HepG2 (cell line): ENCODE data around the gene LYZ. TPM values are rescaled to one million over a fixed set of nuclear protein-coding genes. Genes with fewer than 3 reads are reported as not detected.
A peak's percentile ranks its signal among the peaks of the same experiment; 100 is the strongest.

Experiments
- ATF1 ChIP-seq: IDR thresholded peaks from 2 replicates; pipeline ENCODE4 v1.6.1; 2016; ENCODE audit warnings: mild to moderate bottlenecking, control low read depth
- BCL6 ChIP-seq: IDR thresholded peaks from 2 replicates; pipeline ENCODE4 v1.6.1; 2016; ENCODE audit warnings: missing genetic modification reagents, missing compliant biosample characterization
- CEBPB ChIP-seq: IDR thresholded peaks from 2 replicates; pipeline ENCODE4 v1.6.1; 2011; ENCODE audit warnings: low read depth, low read length, improper control_type of control experiment, borderline replicate concordance
- FOXA1 ChIP-seq, 2 experiments: fragments of 450-650 bp in 1 of 2; sonication (generic) in 1 of 2; formaldehyde crosslinking in 1 of 2; IDR thresholded peaks; 2 replicates each; pipeline versions ENCODE4 v1.4.0 to v1.6.1; 2016 to 2020; ENCODE audit warnings: missing genetic modification reagents in 1 of 2
- GATA4 ChIP-seq: sonication (generic); IDR thresholded peaks from 2 replicates; pipeline ENCODE4 v1.6.1; 2016; ENCODE audit warnings: antibody characterized with exemption, low read depth, borderline replicate concordance
- HDAC6 ChIP-seq: fragments of 200-600 bp; sonication (generic); IDR thresholded peaks from 2 replicates; pipeline ENCODE4 v1.7.0; 2017; ENCODE audit warnings: mild to moderate bottlenecking, antibody characterized with exemption, low read length, low read depth
- HNF4A ChIP-seq: sonication (generic); formaldehyde crosslinking; IDR thresholded peaks from 2 replicates; pipeline ENCODE4 v1.4.0; 2020; ENCODE audit warnings: missing genetic modification reagents
- HNF4G ChIP-seq, 2 experiments: sonication (generic) in 1 of 2; formaldehyde crosslinking in 1 of 2; IDR thresholded peaks; 2 replicates each; pipeline versions ENCODE4 v1.4.0 to v1.6.1; 2011 to 2020; ENCODE audit warnings: borderline replicate concordance in 2 of 2, low read depth in 2 of 2, mild to moderate bottlenecking in 2 of 2, low read length in 1 of 2, missing genetic modification reagents in 1 of 2, moderate library complexity in 1 of 2
- KAT8 ChIP-seq: IDR thresholded peaks from 2 replicates; pipeline ENCODE4 v1.6.1; 2016; ENCODE audit warnings: missing genetic modification reagents, missing compliant biosample characterization
- MED8 ChIP-seq: sonication (generic); formaldehyde crosslinking; IDR thresholded peaks from 2 replicates; pipeline ENCODE4 v1.8.1; 2023; ENCODE audit warnings: mild to moderate bottlenecking, missing genetic modification reagents; ENCODE audit not compliant: insufficient replicate concordance
- PAXIP1 ChIP-seq: sonication (generic); formaldehyde crosslinking; conservative IDR thresholded peaks from 2 replicates; pipeline ENCODE4 v1.4.0; 2020; ENCODE audit warnings: mild to moderate bottlenecking, missing genetic modification reagents, moderate library complexity
- RCOR2 ChIP-seq: IDR thresholded peaks from 2 replicates; pipeline ENCODE4 v1.6.1; 2016; ENCODE audit warnings: missing biosample characterization, missing genetic modification reagents
- SAP130 ChIP-seq: IDR thresholded peaks from 2 replicates; pipeline ENCODE4 v1.6.1; 2016; ENCODE audit warnings: low read depth
- SOX5 ChIP-seq: IDR thresholded peaks from 2 replicates; pipeline ENCODE4 v1.6.1; 2016; ENCODE audit warnings: borderline replicate concordance
- TBX3 ChIP-seq: fragments of 450-650 bp; IDR thresholded peaks from 2 replicates; pipeline ENCODE4 v1.6.1; 2017; ENCODE audit warnings: antibody characterized with exemption, mild to moderate bottlenecking, inconsistent platforms, borderline replicate concordance
- ZNF232 ChIP-seq: sonication (generic); formaldehyde crosslinking; IDR thresholded peaks from 2 replicates; pipeline ENCODE4 v1.4.0; 2020; ENCODE audit warnings: missing genetic modification reagents, borderline replicate concordance
- polyA plus RNA-seq, 8 experiments: library from polyadenylated mRNA; depleted of rRNA in 3 of 8; stranded (reverse) in 7 of 8; unstranded in 1 of 8; fragments of >200 nt; fragmentation: Illumina TruSeq in 4 of 8; extraction: Trizol in 4 of 8; gene quantifications; 2 replicates each; pipeline versions ENCODE4 v1.2.1 to v1.2.3, GENCODE V29; 2011 to 2016; ENCODE audit warnings: low read depth in 4 of 8, missing spikeins in 1 of 8, mixed read lengths in 1 of 8; ENCODE audit not compliant: insufficient read depth in 1 of 8
- total RNA-seq, 5 experiments: library from RNA; depleted of rRNA; stranded (reverse); fragments of >200 nt; fragmentation: Illumina TruSeq; extraction: Trizol; gene quantifications; 2 replicates each; pipeline ENCODE4 v1.2.3, GENCODE V29; 2016; ENCODE audit warnings: low read depth in 1 of 5
- TF ChIP-seq, protein P1 (sequence below): sonication (generic); formaldehyde crosslinking; IDR thresholded peaks from 2 replicates; pipeline ENCODE4 v1.5.0; 2020; ENCODE audit warnings: missing genetic modification reagents
- TF ChIP-seq, protein P2 (sequence below): sonication (generic); formaldehyde crosslinking; IDR thresholded peaks from 2 replicates; pipeline ENCODE4 v1.4.0; 2020; ENCODE audit warnings: missing genetic modification reagents
- TF ChIP-seq, protein P3 (sequence below): sonication (generic); formaldehyde crosslinking; IDR thresholded peaks from 2 replicates; pipeline ENCODE4 v1.8.0; 2023; ENCODE audit warnings: mild to moderate bottlenecking, missing genetic modification reagents

Gene LYZ
- total and polyA plus RNA-seq, 2 of the 13 experiments (the other 11 are each of a cell fraction or from before 2014, with no cell fraction given): 1,788 to 2,054 TPM

- TF ChIP-seq RCOR2 (CRISPR knock-in tag) (peak; percentile 71), GATA4 (peak; percentile 82), HNF4G (IDR thresholded peaks at IDR 0.05; ENCODE audit: borderline replicate concordance, low read depth, low read length) (peak; percentile 19; the same call in 1 of the 2 replicates), HNF4G (CRISPR knock-in tag; IDR thresholded peaks at IDR 0.05; ENCODE audit: borderline replicate concordance, low read depth) (no peak), CEBPB (peak; percentile 56; the same call in 1 of the 2 replicates), ATF1 (peak; percentile 42; the same call in 1 of the 2 replicates), BCL6 (CRISPR knock-in tag) (0 out of 2 replicates have a peak, but pooled peaks have one; percentile 24), TBX3 (peak; percentile 65; the same call in 1 of the 2 replicates), FOXA1 (IDR thresholded peaks at IDR 0.05) (no peak), FOXA1 (CRISPR knock-in tag; IDR thresholded peaks at IDR 0.05) (0 out of 2 replicates have a peak, but pooled peaks have one; percentile 17), SOX5 (CRISPR knock-in tag) (peak; percentile 69; the same call in 1 of the 2 replicates), HNF4A (CRISPR knock-in tag) (peak; percentile 74), MED8 (CRISPR knock-in tag) (peak; percentile 89), KAT8 (0 out of 2 replicates have a peak, but pooled peaks have one; percentile 15), ZNF232 (CRISPR knock-in tag) (no peak), SAP130 (CRISPR knock-in tag) (peak; percentile 47), PAXIP1 (peak; percentile 73), HDAC6 (no peak)
- TF ChIP-seq, protein P1, sequence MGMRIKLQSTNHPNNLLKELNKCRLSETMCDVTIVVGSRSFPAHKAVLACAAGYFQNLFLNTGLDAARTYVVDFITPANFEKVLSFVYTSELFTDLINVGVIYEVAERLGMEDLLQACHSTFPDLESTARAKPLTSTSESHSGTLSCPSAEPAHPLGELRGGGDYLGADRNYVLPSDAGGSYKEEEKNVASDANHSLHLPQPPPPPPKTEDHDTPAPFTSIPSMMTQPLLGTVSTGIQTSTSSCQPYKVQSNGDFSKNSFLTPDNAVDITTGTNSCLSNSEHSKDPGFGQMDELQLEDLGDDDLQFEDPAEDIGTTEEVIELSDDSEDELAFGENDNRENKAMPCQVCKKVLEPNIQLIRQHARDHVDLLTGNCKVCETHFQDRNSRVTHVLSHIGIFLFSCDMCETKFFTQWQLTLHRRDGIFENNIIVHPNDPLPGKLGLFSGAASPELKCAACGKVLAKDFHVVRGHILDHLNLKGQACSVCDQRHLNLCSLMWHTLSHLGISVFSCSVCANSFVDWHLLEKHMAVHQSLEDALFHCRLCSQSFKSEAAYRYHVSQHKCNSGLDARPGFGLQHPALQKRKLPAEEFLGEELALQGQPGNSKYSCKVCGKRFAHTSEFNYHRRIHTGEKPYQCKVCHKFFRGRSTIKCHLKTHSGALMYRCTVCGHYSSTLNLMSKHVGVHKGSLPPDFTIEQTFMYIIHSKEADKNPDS (CRISPR knock-in tag): no peak
- TF ChIP-seq, protein P2, sequence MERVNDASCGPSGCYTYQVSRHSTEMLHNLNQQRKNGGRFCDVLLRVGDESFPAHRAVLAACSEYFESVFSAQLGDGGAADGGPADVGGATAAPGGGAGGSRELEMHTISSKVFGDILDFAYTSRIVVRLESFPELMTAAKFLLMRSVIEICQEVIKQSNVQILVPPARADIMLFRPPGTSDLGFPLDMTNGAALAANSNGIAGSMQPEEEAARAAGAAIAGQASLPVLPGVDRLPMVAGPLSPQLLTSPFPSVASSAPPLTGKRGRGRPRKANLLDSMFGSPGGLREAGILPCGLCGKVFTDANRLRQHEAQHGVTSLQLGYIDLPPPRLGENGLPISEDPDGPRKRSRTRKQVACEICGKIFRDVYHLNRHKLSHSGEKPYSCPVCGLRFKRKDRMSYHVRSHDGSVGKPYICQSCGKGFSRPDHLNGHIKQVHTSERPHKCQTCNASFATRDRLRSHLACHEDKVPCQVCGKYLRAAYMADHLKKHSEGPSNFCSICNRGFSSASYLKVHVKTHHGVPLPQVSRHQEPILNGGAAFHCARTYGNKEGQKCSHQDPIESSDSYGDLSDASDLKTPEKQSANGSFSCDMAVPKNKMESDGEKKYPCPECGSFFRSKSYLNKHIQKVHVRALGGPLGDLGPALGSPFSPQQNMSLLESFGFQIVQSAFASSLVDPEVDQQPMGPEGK (CRISPR knock-in tag): 0 out of 2 replicates have a peak, but pooled peaks have one; percentile 17
- TF ChIP-seq, protein P3, sequence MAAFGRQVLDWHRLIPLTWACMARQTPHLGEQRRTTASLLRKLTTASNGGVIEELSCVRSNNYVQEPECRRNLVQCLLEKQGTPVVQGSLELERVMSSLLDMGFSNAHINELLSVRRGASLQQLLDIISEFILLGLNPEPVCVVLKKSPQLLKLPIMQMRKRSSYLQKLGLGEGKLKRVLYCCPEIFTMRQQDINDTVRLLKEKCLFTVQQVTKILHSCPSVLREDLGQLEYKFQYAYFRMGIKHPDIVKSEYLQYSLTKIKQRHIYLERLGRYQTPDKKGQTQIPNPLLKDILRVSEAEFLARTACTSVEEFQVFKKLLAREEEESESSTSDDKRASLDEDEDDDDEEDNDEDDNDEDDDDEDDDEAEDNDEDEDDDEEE (CRISPR knock-in tag): no peak
Observed at GRCh38 chr12:69338120-69338859, 9.9 kb upstream of the LYZ start (continued).
